Activated naive CD8-positive, alpha-beta T cell treated with anti-CD3 and anti-CD28 coated beads, Interleukin-2, amount 50 U/mL, for 16 hours (primary cell): ENCODE results near the gene SPINT2.

Source experiments
- DNase-seq: peaks from one replicate; pipeline ENCODE4 v3.0.0-alpha.2; 2020; ENCODE audit warnings: low read depth, low spot score

Gene SPINT2

DNA sequence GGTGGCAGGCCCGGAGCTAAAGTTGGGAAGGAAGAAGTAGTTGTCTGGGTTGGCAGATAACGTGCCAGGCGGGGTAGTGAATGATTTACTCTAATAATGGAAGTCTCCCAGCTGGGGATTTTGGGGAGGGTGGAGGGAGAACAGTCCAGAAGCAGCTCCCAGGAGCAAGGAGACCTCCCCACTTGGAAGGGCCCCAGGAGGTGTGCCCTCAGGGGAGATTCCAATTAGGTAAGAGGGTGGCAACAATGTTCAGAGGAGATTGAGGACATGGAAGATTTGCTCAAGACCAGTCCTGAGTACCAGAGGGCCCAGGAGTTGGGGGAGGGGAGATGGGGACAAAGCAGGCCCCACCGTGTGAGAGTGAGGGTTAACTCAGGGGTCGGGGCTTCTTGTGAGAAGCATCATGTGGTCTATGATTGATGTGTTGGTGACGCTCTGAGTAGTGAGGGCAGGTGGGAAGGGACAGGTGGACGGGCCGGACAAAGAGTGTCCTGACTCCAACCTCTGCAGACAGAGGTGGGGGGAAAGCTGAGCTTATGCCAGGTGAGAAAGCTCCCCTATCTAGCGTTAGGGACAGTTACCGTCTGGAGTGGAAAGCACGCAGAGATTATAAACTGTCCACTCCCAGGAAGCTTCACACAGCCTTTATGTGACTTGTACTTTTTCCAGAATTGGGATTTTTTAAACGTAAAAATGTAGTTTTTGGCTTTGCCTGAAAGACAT is 3.5 kb downstream of the SPINT2 start:
- DNase-seq: no peak

DNA sequence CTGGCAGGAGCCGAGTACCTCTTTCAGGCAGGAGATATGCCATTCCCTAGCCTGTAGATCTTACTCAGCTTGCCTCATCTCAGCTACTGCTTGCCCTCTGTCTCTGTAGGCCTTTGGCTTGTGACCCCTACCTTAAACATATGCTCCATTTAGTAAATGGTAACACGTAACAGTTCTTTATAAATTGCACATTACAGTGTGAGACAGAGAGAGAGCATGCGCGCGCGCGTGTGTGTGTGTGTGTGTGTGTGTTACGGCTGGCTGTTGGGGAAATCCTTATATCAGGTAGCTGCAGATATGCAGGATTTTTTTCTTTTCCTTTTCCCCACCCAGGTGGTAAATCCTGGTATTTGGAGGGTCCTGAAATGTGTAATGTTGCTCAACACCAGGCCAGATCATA is 4.2 kb downstream of the SPINT2 start:
- no peak for DNase-seq

DNA sequence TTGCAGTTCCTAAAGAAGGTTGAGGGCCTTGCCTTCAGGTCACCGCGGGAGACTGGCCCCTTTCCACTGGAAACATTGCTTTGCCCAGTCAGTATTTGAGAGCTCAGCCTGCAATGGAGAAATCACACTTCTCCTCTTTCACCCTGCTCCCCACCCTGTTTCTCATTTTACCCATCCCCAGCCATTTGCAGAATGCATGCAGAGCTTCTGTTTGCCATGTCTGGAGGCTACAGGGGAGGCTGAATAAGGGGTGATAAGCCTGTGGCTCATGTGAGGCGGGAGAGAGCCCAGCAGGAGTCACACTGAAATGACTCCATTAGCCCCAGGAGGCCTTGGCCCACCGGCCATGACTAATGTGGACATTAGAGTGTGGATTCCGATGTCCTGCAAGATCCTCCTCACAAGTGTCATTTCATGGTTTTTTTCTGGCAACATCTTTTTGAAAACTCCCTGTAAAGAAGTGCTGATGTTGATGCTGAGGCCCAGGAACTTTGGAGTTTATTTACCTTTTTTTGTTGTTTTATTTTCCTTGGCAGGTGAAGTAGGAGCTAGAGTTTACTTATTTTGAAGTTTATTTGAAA is 6.3 kb downstream of the SPINT2 start:
- no peak for DNase-seq

DNA sequence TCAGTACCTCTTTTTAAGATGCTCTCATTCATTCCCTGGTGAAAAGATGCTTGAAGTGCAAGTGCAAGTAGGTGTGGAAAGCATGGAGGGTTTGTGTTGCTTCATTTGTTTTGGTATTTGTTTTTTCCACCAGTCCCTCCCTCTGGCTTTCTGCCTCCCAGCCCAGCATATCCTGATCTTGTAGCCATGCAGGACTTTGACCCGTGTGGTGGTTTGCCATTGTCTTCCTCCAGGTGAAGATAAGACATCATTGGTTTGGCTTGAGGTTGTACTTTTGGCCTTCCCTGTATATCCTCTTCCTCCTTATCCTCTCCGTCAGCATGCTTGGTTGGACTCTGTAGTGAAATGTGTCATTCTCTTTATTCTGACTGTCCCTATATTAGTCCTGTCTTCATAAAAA is 9.1 kb downstream of the SPINT2 start:
- no peak for DNase-seq

DNA sequence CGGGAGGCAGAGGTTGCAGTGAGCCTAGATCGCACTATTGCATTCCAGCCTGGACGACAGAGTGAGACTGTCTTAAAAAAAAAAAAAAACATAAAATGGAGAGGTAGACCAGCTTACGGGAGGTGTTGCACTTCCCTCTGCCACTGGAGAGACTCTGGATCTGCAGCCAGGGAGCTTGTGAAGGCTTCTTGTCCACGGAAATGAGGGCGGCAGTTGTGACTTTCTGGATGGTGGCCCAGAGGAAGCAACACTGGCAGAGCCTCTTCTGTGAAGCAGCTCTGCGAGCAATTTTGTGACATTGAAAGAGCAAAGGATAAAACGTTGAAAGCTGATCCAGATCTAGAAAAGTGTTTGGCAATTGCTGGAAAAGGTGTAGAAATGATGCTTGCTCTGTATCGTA is 10.4 kb downstream of the SPINT2 start:
- no peak for DNase-seq

DNA sequence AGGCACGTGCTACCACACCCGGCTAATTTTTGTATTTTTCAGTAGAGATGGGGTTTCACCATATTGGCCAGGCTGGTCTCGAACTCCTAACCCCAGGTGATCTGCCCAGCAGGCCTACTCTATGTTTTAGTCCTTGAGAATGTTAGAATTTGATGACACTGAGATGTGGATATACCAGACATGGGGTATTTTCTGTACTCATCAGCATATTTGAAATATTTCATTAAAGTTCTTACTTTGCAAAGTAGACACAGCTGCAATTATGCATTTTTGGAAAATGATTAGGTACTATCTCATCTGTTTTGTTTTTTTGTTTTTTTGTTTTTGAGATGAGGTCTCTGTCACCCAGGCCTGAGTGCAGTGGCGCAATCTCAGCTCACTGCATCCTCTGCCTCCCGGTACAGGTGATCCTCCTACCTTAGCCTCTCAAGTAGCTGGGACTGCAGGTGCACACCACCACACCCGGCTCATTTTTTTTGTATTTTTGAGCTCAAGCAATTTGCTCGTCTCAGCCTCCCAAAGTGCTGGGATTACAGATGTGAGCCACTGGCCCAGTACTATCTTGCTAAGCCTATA is 12.7 kb downstream of the SPINT2 start:
- DNase-seq: no peak

DNA sequence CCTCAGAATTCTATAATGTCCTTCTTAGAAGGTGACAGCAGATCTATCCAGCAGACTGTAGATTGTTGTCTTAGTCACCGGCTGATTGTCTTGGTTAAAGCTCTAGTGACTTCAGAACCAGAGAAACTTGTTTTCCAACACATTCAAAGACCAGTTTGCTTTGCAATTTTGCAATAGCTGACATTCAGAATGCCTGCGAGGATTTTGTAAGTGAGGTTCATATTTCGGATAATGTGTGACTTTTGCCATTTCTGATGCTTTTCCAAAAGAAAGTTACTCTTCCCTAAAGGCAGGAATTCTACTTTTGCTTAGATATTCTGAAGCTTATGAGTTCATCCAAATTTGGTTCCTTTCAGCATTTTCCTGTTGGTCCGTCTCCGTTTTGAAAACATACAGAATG is 13.2 kb downstream of the SPINT2 start:
- DNase-seq: no peak

DNA sequence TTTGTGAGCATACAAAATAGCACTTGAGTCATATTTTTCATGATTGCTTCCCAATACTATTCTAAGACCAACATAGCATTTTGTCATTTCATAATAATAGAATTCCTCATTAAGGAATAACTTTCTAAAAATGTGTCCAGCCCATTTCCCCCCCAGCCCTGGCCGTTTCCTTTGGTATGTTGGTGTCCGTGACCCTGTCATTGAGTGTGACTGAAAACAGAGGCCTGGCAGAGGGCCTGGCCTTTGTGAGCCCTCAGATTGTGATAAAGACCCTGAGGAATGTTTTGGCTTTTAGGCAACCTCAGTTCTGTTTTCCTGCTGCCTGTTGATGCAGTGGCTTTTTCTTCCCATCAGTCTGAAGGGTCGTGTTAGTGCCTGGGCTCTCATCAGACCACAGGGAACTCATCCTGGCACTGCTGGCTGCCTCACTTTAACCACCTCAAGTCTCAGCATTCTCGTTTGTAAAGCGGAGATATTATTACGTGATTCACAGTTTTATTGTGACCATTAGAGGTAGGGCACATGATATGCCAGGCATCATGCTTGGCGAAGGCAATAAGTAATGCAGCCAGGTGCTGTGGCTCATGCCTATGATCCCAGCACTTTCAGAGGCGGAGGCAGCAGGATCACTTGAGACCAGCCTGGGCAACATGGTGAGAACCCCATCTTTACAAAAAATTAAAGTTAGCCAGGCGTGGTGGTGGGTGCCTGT is 13.8 kb downstream of the SPINT2 start:
- no peak for DNase-seq

DNA sequence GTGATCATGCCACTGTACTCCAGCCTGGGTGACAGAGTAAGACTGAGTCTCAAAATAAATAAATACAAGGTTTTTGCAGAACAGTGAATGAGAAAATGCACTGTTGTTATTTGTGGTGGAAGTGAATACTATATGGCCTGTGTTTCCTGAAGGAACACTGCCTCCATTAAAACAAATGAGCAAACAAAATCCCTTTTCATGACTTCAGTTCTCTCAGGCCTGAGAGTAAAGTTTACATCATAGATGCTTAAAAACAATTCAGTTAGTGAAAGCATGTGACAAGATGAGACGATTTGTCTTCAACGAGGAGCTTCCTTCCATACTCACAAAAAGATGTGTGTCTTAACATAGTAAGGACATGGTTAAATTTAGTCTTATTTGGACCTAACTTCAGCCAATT is 14.4 kb downstream of the SPINT2 start:
- DNase-seq: no peak

DNA sequence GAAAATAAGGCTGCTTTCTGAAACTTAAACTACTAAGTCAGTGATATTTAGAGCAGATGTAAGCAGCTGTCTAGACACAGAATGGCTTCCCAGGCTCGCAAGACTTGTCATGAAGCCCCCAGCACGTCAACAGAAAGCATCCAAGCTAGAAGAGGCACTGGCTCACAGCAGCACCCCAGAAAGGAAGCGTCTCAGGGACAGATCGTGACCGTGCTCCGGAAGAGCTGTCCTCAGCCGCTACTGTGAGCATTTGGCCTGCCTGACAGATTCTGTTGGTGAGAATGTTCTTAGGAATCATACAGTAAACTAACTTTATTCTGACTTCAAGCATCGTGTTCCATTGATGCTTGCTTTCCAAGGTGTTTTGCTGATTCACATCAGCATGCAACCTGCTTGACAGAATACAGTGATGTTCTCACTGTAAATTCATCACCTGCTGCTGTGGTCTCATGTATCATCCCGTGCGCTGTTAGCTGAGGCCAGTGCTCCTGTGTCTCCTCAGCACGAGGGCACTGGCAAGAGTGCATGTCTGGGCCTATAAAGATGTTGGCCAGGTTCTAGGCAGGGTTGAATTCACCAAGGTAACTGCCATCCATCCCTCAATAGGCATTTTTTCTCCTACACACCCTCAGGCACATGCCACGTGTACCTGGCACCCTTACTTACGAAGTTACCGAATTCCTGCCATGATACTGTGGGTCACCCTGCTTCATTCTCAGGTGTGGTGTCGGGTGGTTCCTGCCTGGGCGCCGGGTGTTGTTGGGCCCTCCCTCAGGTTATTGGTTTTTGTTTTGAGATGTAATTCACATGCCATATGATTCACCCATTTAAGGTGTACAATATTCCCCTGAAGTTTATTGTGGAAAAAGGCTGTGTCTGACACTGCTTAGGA is 15.9 kb downstream of the SPINT2 start:
- DNase-seq: no peak

DNA sequence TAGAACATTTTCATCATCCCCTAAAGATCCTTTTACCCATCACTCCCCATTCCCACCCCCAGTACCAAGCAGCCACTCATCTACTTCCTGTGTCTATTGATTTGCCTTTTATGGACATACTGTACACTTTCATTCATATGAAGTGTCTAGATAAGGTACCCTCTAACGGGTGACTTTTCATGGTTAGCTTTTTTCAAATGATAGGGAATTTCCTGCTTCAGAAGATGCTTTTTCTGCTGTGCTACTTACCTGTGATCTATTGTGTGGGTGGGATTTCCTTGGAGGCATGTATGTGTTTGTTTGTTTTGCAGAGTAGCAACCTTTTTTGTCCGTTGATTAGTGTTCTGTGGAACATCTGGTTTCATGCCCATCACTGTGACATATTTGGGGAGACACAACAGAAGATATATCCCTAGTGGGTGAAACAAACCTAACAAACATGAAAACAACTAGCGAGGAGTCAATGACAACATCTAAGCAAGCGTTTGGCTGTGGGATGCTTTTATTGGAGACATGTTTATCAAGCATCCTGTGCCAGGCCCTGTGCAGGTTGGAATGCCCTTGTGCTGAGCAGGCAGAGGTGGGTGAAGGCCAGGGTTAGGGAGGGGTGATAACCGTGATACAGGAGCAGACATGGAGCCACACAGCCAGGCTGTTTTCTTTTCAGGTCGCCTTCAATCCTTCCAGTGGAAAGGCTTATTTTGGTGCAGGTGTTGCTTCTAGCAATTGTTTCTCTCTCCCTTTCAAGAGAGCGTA is 17.6 kb downstream of the SPINT2 start:
- no peak for DNase-seq

DNA sequence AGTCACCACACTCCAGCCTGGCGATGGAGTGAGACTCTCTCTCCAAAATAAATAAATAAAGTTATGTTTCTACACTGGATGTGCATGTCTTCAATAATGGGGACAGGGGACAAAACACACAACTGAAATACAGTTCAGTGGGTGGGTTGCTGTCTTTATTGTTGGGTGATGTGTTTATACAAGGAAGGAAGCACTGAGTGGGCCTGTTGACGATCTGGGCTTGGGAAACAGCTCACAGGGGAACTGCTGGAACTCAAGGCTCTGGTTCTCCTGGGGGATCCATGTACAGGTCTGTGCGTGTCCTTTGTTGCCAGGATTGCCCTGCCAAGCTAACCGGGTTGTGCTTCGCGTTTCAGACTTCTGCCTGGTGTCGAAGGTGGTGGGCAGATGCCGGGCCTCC is 18.9 kb downstream of the SPINT2 start:
- DNase-seq: no peak

DNA sequence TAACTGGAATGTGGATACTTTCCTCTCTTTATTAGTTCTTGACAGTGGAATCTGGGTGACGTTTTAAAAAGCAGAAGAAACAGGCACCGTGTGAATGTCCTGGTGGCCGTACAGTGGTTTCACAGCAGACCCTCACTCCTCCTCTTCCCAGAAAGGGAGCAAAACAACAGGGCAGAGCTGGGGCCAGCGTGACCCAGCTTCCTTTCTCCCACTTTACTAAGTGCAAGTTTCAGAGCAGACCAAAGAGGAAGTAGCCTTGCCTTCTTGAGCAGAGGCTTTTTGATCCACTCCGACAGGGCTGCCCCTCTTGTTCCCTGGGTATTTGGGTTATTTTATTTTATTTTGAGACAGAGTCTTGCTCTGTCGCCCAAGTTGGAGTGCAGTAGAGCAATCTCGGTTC is 20.0 kb downstream of the SPINT2 start:
- no peak for DNase-seq

DNA sequence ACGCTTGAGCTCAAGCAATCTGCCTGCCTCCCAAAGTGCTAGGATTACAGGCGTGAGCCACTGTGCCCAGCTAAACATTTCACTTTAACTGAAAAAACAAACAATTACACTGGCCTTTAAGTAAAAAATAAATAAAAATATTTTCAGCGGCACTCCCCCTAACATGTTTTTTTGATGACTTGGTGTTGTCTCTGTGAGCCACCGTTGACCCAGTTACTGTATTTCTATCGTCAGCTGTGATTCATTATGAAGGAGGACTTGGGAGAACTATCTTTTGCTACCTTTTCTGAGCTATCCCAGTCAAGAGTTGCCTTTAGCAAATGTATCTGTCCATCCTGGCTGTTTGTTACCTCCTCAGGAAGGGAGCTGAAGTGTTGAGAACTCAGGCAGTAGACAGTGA is 21.2 kb downstream of the SPINT2 start:
- no peak for DNase-seq

DNA sequence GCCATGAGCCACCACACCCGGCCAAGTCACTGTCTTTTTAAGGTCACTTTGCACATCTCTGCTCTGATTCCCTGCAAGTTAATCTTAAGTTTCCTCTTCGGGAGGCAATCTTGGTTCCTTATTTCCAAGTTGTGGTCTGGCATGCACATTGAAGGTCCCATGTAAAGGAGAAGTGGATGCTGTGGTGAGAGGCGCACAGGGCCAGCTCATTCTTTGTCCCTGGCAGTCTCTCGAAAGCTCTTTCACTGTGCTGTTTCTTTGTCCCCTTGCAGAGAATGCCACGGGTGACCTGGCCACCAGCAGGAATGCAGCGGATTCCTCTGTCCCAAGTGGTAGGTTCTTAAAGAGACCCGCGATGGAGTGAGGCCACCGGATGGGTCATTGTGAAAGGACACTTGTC is 23.2 kb downstream of the SPINT2 start:
- DNase-seq: no peak

DNA sequence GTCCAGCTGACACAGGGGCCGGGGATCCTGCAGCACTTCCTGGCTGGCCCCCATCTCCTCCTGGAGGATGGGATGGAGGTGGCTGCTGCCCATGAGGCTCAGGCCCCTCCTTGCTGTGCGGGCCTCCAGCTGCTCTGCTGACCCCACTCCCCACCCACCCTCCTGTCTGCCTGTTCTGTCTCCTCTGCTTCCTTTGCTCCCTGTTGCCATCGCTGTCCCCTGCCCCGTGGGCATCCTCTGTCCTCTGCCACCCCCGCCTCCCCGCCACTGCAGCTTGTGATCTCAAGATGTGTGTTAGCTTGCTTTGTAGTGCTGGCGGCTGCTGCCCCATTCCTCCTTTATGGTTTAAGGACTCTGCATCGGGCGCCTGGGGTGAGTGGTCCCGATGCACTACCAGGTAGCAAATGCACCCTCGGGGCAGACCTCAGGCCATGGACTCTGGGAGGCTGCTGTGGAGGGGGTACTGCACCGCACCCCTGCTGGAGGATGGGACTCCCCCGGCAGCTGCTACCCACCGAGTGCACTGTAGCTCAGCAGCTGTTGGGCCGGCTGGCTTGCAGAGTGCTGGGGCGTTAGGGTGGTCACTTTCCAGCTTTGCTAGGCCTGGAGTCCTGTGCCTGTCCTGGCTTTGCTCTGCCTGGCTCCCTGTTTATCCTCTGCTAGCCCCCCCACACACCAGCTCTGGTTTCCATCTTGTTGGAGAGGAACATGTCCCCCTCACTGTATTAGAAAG is 23.9 kb downstream of the SPINT2 start:
- no peak for DNase-seq

DNA sequence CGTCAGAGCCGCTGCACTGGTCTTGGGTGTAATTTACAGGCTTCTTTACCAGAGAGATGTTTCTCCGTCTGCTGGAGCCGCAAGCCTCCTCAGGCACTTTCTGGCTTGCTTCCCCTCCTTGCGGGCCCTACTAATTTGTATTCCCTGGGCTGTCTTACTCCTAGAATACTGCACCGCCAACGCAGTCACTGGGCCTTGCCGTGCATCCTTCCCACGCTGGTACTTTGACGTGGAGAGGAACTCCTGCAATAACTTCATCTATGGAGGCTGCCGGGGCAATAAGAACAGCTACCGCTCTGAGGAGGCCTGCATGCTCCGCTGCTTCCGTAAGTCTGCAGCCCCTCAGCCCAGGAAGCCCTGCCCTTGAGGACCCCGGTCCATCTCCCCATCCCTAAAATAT is 25.6 kb downstream of the SPINT2 start:
- DNase-seq: no peak

DNA sequence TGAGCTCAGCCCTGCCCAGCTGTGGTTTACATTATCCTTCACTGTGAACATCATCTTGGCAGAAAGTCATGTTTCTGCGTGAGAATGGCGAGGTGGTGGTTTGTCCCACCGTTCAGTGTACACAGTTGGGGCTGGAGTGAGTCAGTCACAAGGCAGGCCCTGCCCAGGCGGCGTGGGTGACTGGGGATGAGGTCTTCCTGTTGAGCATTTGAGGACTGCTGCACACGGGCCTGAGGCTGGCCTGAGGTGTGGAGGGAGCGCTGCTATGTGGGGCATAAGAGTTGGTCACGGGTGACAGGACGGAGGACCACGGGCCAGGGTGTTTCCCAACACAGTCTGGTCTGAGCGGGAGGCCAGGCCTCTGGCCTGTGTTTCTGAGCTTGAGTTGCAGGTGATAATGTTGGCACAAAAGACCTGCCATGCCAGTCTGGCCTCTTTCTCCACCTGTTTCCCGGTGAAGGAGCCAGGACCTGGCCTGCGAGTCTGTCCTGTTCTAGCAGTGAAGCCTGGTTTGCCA is 26.3 kb downstream of the SPINT2 start:
- DNase-seq: no peak

DNA sequence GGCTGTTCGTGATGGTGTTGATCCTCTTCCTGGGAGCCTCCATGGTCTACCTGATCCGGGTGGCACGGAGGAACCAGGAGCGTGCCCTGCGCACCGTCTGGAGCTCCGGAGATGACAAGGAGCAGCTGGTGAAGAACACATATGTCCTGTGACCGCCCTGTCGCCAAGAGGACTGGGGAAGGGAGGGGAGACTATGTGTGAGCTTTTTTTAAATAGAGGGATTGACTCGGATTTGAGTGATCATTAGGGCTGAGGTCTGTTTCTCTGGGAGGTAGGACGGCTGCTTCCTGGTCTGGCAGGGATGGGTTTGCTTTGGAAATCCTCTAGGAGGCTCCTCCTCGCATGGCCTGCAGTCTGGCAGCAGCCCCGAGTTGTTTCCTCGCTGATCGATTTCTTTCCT is 27.5 kb downstream of the SPINT2 start:
- no peak for DNase-seq

DNA sequence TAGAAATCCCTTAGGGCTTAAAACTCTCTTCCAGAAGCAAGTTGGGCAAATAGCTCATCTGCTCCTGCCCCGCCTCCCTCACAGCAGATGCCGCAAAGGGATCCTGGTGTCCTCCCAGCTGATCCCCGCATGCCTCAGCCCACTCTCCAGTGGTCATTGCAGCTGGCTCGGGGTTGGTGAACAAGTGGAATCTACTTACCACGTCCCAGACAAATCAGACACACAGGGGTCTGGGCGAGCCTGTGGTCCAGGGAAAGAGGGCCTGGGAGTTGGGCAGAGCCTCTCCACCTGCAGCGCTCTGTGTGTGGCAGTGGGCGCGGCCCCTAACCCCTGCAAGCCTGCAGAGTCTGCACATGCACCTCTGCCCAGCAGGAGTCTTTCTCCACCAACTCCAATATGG is 28.9 kb downstream of the SPINT2 start:
- DNase-seq: no peak
